ENCODE data around the gene CMTM7.

The CMTM7 gene

DNA sequence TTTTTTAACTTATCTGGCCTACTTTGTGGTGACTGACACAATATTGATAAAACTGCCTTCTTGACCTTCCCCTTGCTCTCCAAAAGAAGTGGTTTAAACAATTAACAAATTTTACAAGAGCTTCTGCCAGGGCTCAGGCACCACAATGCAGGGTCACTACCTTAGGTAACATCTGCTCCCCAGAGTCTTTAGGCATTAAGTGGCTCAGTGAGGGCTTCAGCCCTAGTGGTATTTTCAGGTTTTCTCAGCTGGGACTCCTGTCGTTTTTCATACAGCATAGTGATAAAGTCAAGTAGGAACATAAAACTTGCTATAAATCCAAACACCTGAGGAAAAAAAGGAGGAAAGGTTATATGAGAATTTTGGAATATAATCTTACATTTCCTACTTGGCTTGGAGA, 92.1 kb downstream of the CMTM7 start:
- Histone ChIP-seq H3K27me3 (ENCODE audit: control insufficient read depth, insufficient read depth, low read length) (no peaks in the 10 kb centered on the region), H3K9ac (ENCODE audit: low read length) (no peak overlapping the region), H3K36me3 (ENCODE audit: control insufficient read depth, insufficient read depth, low read length) (peaks cover 11% of the 10 kb centered on the region), H3K4me1 (ENCODE audit: control insufficient read depth, insufficient read depth, low read length) (no peaks in the 10 kb centered on the region), H3K27ac (ENCODE audit: low read depth, low read length) (no peak overlapping the region), H3K4me3 (ENCODE audit: low read length) (no peak overlapping the region)

GRCh38 chr3:32484436-32484835, 92.8 kb downstream of the CMTM7 start:
- peaks cover 11% of the 10 kb centered on the region for H3K36me3 ChIP-seq (ENCODE audit: control insufficient read depth, insufficient read depth, low read length)
- H3K4me3 ChIP-seq (ENCODE audit: low read length) = no peak overlapping the region
- no peaks in the 10 kb centered on the region for H3K27me3 ChIP-seq (ENCODE audit: control insufficient read depth, insufficient read depth, low read length)
- no peaks in the 10 kb centered on the region for H3K4me1 ChIP-seq (ENCODE audit: control insufficient read depth, insufficient read depth, low read length)
- no peak overlapping the region for H3K9ac ChIP-seq (ENCODE audit: low read length)
- no peak overlapping the region for H3K27ac ChIP-seq (ENCODE audit: low read depth, low read length)

GRCh38 chr3:32487781-32488473, 96.3 kb downstream of the CMTM7 start:
- H3K4me3 ChIP-seq (ENCODE audit: low read length) = no peak overlapping the region
- H3K36me3 ChIP-seq (ENCODE audit: control insufficient read depth, insufficient read depth, low read length) = peaks cover 11% of the 10 kb centered on the region
- no peaks in the 10 kb centered on the region for H3K27me3 ChIP-seq (ENCODE audit: control insufficient read depth, insufficient read depth, low read length)
- no peak overlapping the region for H3K9ac ChIP-seq (ENCODE audit: low read length)
- no peaks in the 10 kb centered on the region for H3K4me1 ChIP-seq (ENCODE audit: control insufficient read depth, insufficient read depth, low read length)
- H3K27ac ChIP-seq (ENCODE audit: low read depth, low read length) = no peak overlapping the region

DNA sequence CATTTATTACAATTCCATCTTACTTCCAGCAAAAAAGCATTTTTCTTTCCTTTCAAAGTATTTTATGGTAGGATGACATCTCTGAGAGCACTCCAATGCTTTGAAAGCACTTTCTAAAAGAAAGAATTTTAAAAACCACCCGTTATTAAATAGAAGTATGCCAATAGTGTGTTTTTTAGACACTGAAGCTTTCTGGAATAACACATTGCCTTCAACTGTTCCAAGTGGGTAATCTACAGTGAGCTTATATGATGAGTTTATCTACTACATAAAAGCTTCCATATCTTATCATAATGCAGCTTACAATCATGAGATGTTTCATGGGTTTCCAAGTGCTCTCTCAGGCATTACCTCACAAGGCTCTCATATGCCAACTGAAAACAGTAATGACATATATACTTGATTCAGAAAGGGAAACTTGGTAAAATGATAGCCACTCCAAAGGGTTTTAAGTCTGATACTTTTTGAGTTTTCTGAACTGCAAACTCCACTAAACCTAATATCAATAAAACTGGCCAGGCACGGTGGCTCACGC, 96.9 kb downstream of the CMTM7 start:
- H3K27me3 ChIP-seq (ENCODE audit: control insufficient read depth, insufficient read depth, low read length) = no peaks in the 10 kb centered on the region
- H3K36me3 ChIP-seq (ENCODE audit: control insufficient read depth, insufficient read depth, low read length) = peaks cover 11% of the 10 kb centered on the region
- H3K9ac ChIP-seq (ENCODE audit: low read length) = no peak overlapping the region
- H3K4me1 ChIP-seq (ENCODE audit: control insufficient read depth, insufficient read depth, low read length) = no peaks in the 10 kb centered on the region
- H3K27ac ChIP-seq (ENCODE audit: low read depth, low read length) = no peak overlapping the region
- no peak overlapping the region for H3K4me3 ChIP-seq (ENCODE audit: low read length)

- Histone ChIP-seq H3K4me3 (ENCODE audit: low read length) (no peak overlapping the region), H3K27ac (ENCODE audit: low read depth, low read length) (no peak overlapping the region), H3K9ac (ENCODE audit: low read length) (no peak overlapping the region), H3K36me3 (ENCODE audit: control insufficient read depth, insufficient read depth, low read length) (no peaks in the 10 kb centered on the region), H3K27me3 (ENCODE audit: control insufficient read depth, insufficient read depth, low read length) (no peaks in the 10 kb centered on the region), H3K4me1 (ENCODE audit: control insufficient read depth, insufficient read depth, low read length) (no peaks in the 10 kb centered on the region)
These were observed 101.2 kb downstream of the CMTM7 start for GRCh38 chr3:32492684-32493436.

GRCh38 chr3:32493437-32494414, 102.1 kb downstream of the CMTM7 start:
- Histone ChIP-seq H3K36me3 (ENCODE audit: control insufficient read depth, insufficient read depth, low read length) (no peaks in the 10 kb centered on the region), H3K4me3 (ENCODE audit: low read length) (no peak overlapping the region), H3K4me1 (ENCODE audit: control insufficient read depth, insufficient read depth, low read length) (no peaks in the 10 kb centered on the region), H3K9ac (ENCODE audit: low read length) (no peak overlapping the region), H3K27ac (ENCODE audit: low read depth, low read length) (no peak overlapping the region), H3K27me3 (ENCODE audit: control insufficient read depth, insufficient read depth, low read length) (no peaks in the 10 kb centered on the region)

DNA sequence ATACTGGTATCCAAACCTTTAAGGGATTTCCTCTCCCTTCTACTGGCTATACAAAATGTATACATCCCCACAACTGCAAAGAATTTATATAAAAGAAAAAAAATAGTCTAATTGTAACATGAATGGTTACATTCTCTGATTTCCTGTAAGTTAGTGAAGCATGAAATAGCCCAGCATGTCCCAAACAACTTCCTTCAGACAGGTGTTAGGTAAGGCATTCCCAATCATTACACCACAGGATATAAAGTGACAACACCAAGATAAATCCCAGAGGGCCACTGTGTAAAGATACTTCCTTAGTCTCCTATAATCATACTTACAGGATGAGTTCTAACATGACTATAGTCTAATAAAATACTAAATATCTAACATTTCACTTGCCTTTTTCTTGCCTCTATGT, 103.4 kb downstream of the CMTM7 start:
- Histone ChIP-seq H3K4me3 (ENCODE audit: low read length) (no peak overlapping the region), H3K9ac (ENCODE audit: low read length) (no peak overlapping the region), H3K36me3 (ENCODE audit: control insufficient read depth, insufficient read depth, low read length) (no peaks in the 10 kb centered on the region), H3K4me1 (ENCODE audit: control insufficient read depth, insufficient read depth, low read length) (no peaks in the 10 kb centered on the region), H3K27me3 (ENCODE audit: control insufficient read depth, insufficient read depth, low read length) (no peaks in the 10 kb centered on the region), H3K27ac (ENCODE audit: low read depth, low read length) (no peak overlapping the region)

DNA sequence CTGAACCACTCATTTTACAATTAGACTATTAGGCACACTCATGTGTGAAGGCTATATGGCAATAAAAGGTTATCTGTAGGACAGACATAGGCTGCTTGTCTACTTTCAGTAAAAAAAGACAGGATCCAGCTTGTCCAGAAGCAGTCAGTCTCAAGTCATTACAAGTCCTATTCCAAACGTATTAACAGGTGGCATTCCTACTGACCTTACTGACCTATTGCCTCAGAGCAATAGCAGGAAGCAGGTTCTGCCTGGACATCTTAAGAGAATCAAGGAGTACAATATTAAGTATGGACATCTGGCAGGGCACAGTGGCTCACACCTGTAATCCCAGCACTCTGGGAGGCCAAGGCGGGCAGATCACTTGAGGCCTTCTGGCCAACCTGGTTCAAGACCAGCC, 104.0 kb downstream of the CMTM7 start:
- Histone ChIP-seq H3K36me3 (ENCODE audit: control insufficient read depth, insufficient read depth, low read length) (no peaks in the 10 kb centered on the region), H3K27ac (ENCODE audit: low read depth, low read length) (no peak overlapping the region), H3K4me1 (ENCODE audit: control insufficient read depth, insufficient read depth, low read length) (no peaks in the 10 kb centered on the region), H3K4me3 (ENCODE audit: low read length) (no peak overlapping the region), H3K27me3 (ENCODE audit: control insufficient read depth, insufficient read depth, low read length) (no peaks in the 10 kb centered on the region), H3K9ac (ENCODE audit: low read length) (no peak overlapping the region)

GRCh38 chr3:32498252-32498651, 106.6 kb downstream of the CMTM7 start:
- peaks cover 7% of the 10 kb centered on the region for H3K4me1 ChIP-seq (ENCODE audit: control insufficient read depth, insufficient read depth, low read length)
- no peaks in the 10 kb centered on the region for H3K36me3 ChIP-seq (ENCODE audit: control insufficient read depth, insufficient read depth, low read length)
- H3K27me3 ChIP-seq (ENCODE audit: control insufficient read depth, insufficient read depth, low read length) = no peaks in the 10 kb centered on the region
- no peak overlapping the region for H3K9ac ChIP-seq (ENCODE audit: low read length)
- no peak overlapping the region for H3K27ac ChIP-seq (ENCODE audit: low read depth, low read length)
- H3K4me3 ChIP-seq (ENCODE audit: low read length) = no peak overlapping the region

DNA sequence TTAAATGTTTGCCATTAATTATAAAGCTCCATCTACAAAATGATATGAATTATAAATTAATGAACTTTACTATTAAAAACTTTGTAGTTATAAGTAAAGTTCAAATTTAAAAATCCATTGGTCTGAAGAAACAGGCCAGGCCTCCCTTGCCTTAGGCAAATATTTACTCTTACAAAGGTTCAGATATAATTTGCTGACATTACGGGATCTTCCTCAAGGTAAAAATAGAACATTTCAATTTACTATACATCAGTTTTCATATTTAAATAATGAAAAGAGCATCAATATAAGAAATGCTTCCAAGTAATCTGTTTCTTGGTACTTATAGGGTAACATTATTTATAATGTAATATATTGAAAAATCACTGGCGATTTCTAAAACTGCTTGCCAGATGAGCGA, 107.3 kb downstream of the CMTM7 start:
- Histone ChIP-seq H3K9ac (ENCODE audit: low read length) (no peak overlapping the region), H3K27me3 (ENCODE audit: control insufficient read depth, insufficient read depth, low read length) (no peaks in the 10 kb centered on the region), H3K4me1 (ENCODE audit: control insufficient read depth, insufficient read depth, low read length) (peaks cover 7% of the 10 kb centered on the region), H3K36me3 (ENCODE audit: control insufficient read depth, insufficient read depth, low read length) (no peaks in the 10 kb centered on the region), H3K27ac (ENCODE audit: low read depth, low read length) (no peak overlapping the region), H3K4me3 (ENCODE audit: low read length) (no peak overlapping the region)

GRCh38 chr3:32499585-32499984, 107.9 kb downstream of the CMTM7 start:
- no peak overlapping the region for H3K27ac ChIP-seq (ENCODE audit: low read depth, low read length)
- peaks cover 7% of the 10 kb centered on the region for H3K4me1 ChIP-seq (ENCODE audit: control insufficient read depth, insufficient read depth, low read length)
- no peak overlapping the region for H3K4me3 ChIP-seq (ENCODE audit: low read length)
- H3K36me3 ChIP-seq (ENCODE audit: control insufficient read depth, insufficient read depth, low read length) = no peaks in the 10 kb centered on the region
- no peaks in the 10 kb centered on the region for H3K27me3 ChIP-seq (ENCODE audit: control insufficient read depth, insufficient read depth, low read length)
- H3K9ac ChIP-seq (ENCODE audit: low read length) = no peak overlapping the region

DNA sequence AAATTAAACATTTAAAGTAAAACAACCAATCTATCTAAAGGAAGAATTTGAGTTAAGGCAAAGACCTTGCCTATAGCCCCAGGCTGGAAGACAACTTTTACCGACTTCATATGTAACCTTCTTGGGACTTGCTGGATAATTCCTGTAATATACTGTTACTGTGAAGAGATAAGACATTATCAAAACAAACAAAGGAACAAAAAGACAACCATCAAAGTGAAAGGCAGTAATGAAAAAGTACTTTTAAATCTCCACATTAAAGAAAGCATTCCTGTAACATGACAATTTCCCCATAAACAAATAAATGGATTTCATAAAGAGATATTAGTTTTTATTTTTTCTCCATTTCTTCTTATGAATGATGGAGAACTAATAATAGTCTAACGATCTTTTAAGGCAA, 108.6 kb downstream of the CMTM7 start:
- no peak overlapping the region for H3K27ac ChIP-seq (ENCODE audit: low read depth, low read length)
- no peaks in the 10 kb centered on the region for H3K36me3 ChIP-seq (ENCODE audit: control insufficient read depth, insufficient read depth, low read length)
- no peak overlapping the region for H3K9ac ChIP-seq (ENCODE audit: low read length)
- H3K4me3 ChIP-seq (ENCODE audit: low read length) = no peak overlapping the region
- peaks cover 7% of the 10 kb centered on the region for H3K4me1 ChIP-seq (ENCODE audit: control insufficient read depth, insufficient read depth, low read length)
- H3K27me3 ChIP-seq (ENCODE audit: control insufficient read depth, insufficient read depth, low read length) = no peaks in the 10 kb centered on the region

Data from rectal smooth muscle tissue (tissue), 1 donor.